HK-2 (cell line): ENCODE data around the gene CCDC190.
A peak's percentile ranks its signal among the peaks of the same experiment; 100 is the strongest.
"Not testable (repeated sequence)": the region's sequence is repeated elsewhere in the genome, so short reads cannot be mapped to it uniquely, and the experiment has no call there.

Source experiments
- DNase-seq: peaks from one replicate; pipeline ENCODE4 v3.0.0-alpha.2; 2018; ENCODE audit not compliant: unreplicated experiment

CCDC190 gene

GRCh38 chr1:162877412-162877811 lies 16.4 kb upstream of the CCDC190 start:
- DNase-seq: no peak

- DNase-seq: no peak
These were observed 15.8 kb upstream of the CCDC190 start for GRCh38 chr1:162876751-162877150.

GRCh38 chr1:162873671-162874666 lies 13.0 kb upstream of the CCDC190 start:
- no peak for DNase-seq

- DNase-seq: no peak
These were observed 12.0 kb upstream of the CCDC190 start for GRCh38 chr1:162872981-162873380.

- DNase-seq: not testable (repeated sequence)
These were observed 10.4 kb upstream of the CCDC190 start for GRCh38 chr1:162871417-162871816.

GRCh38 chr1:162868972-162869371 lies 8.0 kb upstream of the CCDC190 start:
- no peak for DNase-seq

GRCh38 chr1:162861625-162862024 lies 650 bp upstream of the CCDC190 start:
- no peak for DNase-seq

- no peak for DNase-seq
These were observed 1.8 kb downstream of the CCDC190 start for GRCh38 chr1:162859191-162859590.

GRCh38 chr1:162857850-162858249 lies 3.1 kb downstream of the CCDC190 start:
- no peak for DNase-seq

GRCh38 chr1:162856260-162856659 lies 4.7 kb downstream of the CCDC190 start:
- DNase-seq: peak; percentile 28

- no peak for DNase-seq
These were observed 5.4 kb downstream of the CCDC190 start for GRCh38 chr1:162855461-162856150.

GRCh38 chr1:162854245-162854882 lies 6.6 kb downstream of the CCDC190 start:
- DNase-seq: peak; percentile 26

GRCh38 chr1:162851341-162851740 lies 9.6 kb downstream of the CCDC190 start:
- no peak for DNase-seq

- no peak for DNase-seq
These were observed 11.3 kb downstream of the CCDC190 start for GRCh38 chr1:162849711-162850110.

- peak; percentile 70 for DNase-seq
These were observed 13.0 kb downstream of the CCDC190 start for GRCh38 chr1:162847839-162848453.

- DNase-seq: no peak
These were observed 14.4 kb downstream of the CCDC190 start for GRCh38 chr1:162846256-162847212.

- no peak for DNase-seq
These were observed 16.8 kb downstream of the CCDC190 start for GRCh38 chr1:162844153-162844552.

GRCh38 chr1:162840250-162840839 lies 20.6 kb downstream of the CCDC190 start:
- no peak for DNase-seq

- no peak for DNase-seq
These were observed 22.1 kb downstream of the CCDC190 start for GRCh38 chr1:162838863-162839262.

GRCh38 chr1:162835157-162835899 lies 25.6 kb downstream of the CCDC190 start:
- no peak for DNase-seq
